DND-41 (cell line): Measurements from ENCODE around the gene HOGA1.

Experiments used
- CTCF ChIP-seq: IDR thresholded peaks from 2 replicates; pipeline ENCODE4 v1.5.1; 2012; ENCODE audit warnings: borderline replicate concordance, low read length, moderate library complexity, mild to moderate bottlenecking; ENCODE audit not compliant: poor library complexity, severe bottlenecking; ENCODE audit errors: extremely low read depth
- EZH2 ChIP-seq: IDR thresholded peaks from 3 replicates; pipeline ENCODE4 v1.6.1; 2012; ENCODE audit warnings: borderline replicate concordance, low read depth, mild to moderate bottlenecking, moderate library complexity, low read length, inconsistent platforms; ENCODE audit not compliant: severe bottlenecking

- no peak for TF ChIP-seq CTCF
- no peak for TF ChIP-seq EZH2
These were observed 45.4 kb upstream of the HOGA1 start for GRCh38 chr10:97538839-97539238.
